ENCODE measurements around the gene EPHB3. TPM values are rescaled to one million over a fixed set of nuclear protein-coding genes. Genes with fewer than 3 reads are reported as not detected.

EPHB3 gene
- total RNA-seq, 1 experiment from 2014 or later = 6.0 TPM

DNA sequence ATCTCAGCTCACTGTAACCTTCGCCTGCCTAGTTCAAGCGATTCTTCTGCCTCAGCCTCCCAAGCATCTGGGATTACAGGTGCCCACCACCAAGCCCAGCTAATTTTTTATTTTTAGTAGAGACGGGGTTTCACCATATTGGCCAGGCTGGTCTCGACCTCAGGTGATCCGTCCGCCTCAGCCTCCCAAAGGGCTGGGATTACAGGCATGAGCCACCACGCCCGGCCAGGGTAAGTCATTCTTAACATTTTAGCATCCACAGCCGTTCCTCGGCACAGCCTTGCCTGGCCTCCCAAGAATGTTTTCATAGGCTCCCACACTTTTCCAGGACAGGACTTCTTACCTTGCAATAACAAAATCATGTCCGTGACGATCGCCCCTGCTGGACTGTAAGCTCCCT lies 8.7 kb upstream of the EPHB3 start:
- no TSS peak for BruUV-seq (replicated peaks)
- in situ Hi-C loops (cut with HindIII; ENCODE audit: low pct_unique_long_range_greater_than_20kb, low sequenced_read_pairs) = no loop called here
- intact Hi-C loops (cut with micrococcal nuclease; ENCODE audit: unreplicated experiment) = no loop called here
- ChIA-PET POLR2A (interaction anchor here (0.7 kb wide), 1 partner anchor 255 kb away, joined by 4 read pairs; no protein-coding TSS in a partner anchor), CTCF (interaction anchor here (1.2 kb wide), 1 partner anchor 9 kb away, joined by 7 read pairs; the partner anchor contains the start of gene EPHB3)
- no peaks in the 10 kb centered on the region for H3K4me1 ChIP-seq (ENCODE audit: control insufficient read depth, insufficient read depth, low read length)
- no peaks in the 10 kb centered on the region for H3K9me3 ChIP-seq (ENCODE audit: control insufficient read depth, insufficient read depth, low read depth, low read length)
- DNase-seq (ENCODE audit: low read depth, low spot score) = no peak
- H3K4me3 ChIP-seq (ENCODE audit: low read depth in 2 of 2, low read length in 2 of 2) = no peak overlapping the region
- no peak for ATAC-seq
- no peak overlapping the region for H3K27ac ChIP-seq (ENCODE audit: low read length)
- TF ChIP-seq, protein P1, sequence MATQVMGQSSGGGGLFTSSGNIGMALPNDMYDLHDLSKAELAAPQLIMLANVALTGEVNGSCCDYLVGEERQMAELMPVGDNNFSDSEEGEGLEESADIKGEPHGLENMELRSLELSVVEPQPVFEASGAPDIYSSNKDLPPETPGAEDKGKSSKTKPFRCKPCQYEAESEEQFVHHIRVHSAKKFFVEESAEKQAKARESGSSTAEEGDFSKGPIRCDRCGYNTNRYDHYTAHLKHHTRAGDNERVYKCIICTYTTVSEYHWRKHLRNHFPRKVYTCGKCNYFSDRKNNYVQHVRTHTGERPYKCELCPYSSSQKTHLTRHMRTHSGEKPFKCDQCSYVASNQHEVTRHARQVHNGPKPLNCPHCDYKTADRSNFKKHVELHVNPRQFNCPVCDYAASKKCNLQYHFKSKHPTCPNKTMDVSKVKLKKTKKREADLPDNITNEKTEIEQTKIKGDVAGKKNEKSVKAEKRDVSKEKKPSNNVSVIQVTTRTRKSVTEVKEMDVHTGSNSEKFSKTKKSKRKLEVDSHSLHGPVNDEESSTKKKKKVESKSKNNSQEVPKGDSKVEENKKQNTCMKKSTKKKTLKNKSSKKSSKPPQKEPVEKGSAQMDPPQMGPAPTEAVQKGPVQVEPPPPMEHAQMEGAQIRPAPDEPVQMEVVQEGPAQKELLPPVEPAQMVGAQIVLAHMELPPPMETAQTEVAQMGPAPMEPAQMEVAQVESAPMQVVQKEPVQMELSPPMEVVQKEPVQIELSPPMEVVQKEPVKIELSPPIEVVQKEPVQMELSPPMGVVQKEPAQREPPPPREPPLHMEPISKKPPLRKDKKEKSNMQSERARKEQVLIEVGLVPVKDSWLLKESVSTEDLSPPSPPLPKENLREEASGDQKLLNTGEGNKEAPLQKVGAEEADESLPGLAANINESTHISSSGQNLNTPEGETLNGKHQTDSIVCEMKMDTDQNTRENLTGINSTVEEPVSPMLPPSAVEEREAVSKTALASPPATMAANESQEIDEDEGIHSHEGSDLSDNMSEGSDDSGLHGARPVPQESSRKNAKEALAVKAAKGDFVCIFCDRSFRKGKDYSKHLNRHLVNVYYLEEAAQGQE (IDR thresholded peaks at IDR 0.05; ENCODE audit: insufficient read depth in 1 of 2, low read depth in 2 of 2, low read length in 1 of 2) = no peak
- TF ChIP-seq SIN3A (IDR thresholded peaks at IDR 0.05; ENCODE audit: borderline replicate concordance, insufficient read depth, low read depth, low read length) = no peak
- no peak for TF ChIP-seq POLR2AphosphoS5 (IDR thresholded peaks at IDR 0.05; ENCODE audit: low read depth, low read length)
- H3K27me3 ChIP-seq (ENCODE audit: control insufficient read depth, insufficient read depth, low read length) = no peaks in the 10 kb centered on the region
- H3K36me3 ChIP-seq (ENCODE audit: control insufficient read depth, insufficient read depth, low read length) = no peaks in the 10 kb centered on the region

DNA sequence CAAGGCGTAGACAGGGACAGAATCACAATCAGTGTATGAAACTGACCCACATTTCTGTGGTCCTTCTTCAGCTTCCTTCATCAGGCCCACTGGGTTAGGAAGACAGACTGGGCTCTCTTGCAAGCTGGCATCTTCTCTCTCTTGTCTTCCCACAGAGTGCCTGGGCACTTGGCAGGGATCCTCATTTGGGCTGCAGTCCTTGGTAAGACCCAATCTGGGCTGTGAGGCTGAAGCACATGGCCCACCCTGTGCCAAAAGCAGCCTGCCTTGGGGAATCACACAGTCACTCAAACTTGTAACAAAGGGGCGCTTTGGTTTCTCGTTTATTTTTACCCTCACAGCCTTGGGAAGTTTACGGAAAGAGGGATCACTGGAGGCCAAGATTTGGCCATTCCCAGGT lies 8.2 kb upstream of the EPHB3 start:
- intact Hi-C loops (cut with micrococcal nuclease; ENCODE audit: unreplicated experiment) = no loop called here
- H3K9me3 ChIP-seq (ENCODE audit: control insufficient read depth, insufficient read depth, low read depth, low read length) = no peaks in the 10 kb centered on the region
- H3K36me3 ChIP-seq (ENCODE audit: control insufficient read depth, insufficient read depth, low read length) = no peaks in the 10 kb centered on the region
- DNase-seq (ENCODE audit: low read depth, low spot score) (no peak), ATAC-seq (no peak)
- POLR2A ChIA-PET = no interaction called here
- no TSS peak for BruUV-seq (replicated peaks)
- H3K27ac ChIP-seq (ENCODE audit: low read length) = no peak overlapping the region
- CTCF ChIA-PET = no interaction called here
- TF ChIP-seq, protein P1 (IDR thresholded peaks at IDR 0.05; ENCODE audit: insufficient read depth in 1 of 2, low read depth in 2 of 2, low read length in 1 of 2) = no peak
- TF ChIP-seq TCF7L2 (IDR thresholded peaks at IDR 0.05; ENCODE audit: low read depth, low read length) (no peak), SIN3A (IDR thresholded peaks at IDR 0.05; ENCODE audit: borderline replicate concordance, insufficient read depth, low read depth, low read length) (no peak), POLR2AphosphoS5 (IDR thresholded peaks at IDR 0.05; ENCODE audit: low read depth, low read length) (no peak)
- TF ChIP-seq, protein P2, sequence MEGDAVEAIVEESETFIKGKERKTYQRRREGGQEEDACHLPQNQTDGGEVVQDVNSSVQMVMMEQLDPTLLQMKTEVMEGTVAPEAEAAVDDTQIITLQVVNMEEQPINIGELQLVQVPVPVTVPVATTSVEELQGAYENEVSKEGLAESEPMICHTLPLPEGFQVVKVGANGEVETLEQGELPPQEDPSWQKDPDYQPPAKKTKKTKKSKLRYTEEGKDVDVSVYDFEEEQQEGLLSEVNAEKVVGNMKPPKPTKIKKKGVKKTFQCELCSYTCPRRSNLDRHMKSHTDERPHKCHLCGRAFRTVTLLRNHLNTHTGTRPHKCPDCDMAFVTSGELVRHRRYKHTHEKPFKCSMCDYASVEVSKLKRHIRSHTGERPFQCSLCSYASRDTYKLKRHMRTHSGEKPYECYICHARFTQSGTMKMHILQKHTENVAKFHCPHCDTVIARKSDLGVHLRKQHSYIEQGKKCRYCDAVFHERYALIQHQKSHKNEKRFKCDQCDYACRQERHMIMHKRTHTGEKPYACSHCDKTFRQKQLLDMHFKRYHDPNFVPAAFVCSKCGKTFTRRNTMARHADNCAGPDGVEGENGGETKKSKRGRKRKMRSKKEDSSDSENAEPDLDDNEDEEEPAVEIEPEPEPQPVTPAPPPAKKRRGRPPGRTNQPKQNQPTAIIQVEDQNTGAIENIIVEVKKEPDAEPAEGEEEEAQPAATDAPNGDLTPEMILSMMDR (IDR thresholded peaks at IDR 0.05) = no peak
- in situ Hi-C loops (cut with HindIII; ENCODE audit: low pct_unique_long_range_greater_than_20kb, low sequenced_read_pairs) = no loop called here
- H3K4me3 ChIP-seq (ENCODE audit: low read depth in 2 of 2, low read length in 2 of 2) = no peak overlapping the region
- no peaks in the 10 kb centered on the region for H3K4me1 ChIP-seq (ENCODE audit: control insufficient read depth, insufficient read depth, low read length)
- H3K27me3 ChIP-seq (ENCODE audit: control insufficient read depth, insufficient read depth, low read length) = no peaks in the 10 kb centered on the region

Measured in Panc1 (cell line).